Activated CD4-positive, alpha-beta memory T cell treated with anti-CD3 and anti-CD28 coated beads, Interleukin-2, amount 10 ng/mL, durations not matched to agents 7 days and 5 days (primary cell): ENCODE data around the gene ITGA3. TPM values are rescaled to one million over a fixed set of nuclear protein-coding genes. Genes with fewer than 3 reads are reported as not detected.

ENCODE experiments used
- CTCF ChIA-PET: fragments of 350-600 bp; sonication (Branson Sonifier 250); formaldehyde crosslinking; loops from one replicate; lab custom pipeline; 2021; ENCODE audit warnings: antibody characterized with exemption, inconsistent platforms; lab: Charles Lee
- POLR2A ChIA-PET: fragments of 350-600 bp; sonication (Branson Sonifier 250); formaldehyde crosslinking; loops from one replicate; lab custom pipeline; 2021; ENCODE audit warnings: antibody characterized with exemption; lab: Charles Lee
- DNase-seq: peaks from one replicate; pipeline ENCODE4 v3.0.0-alpha.2; 2020
- H3K27ac Mint-ChIP-seq: one replicate; pipeline ENCODE4 v1.8.0; 2021; ENCODE audit warnings: mild to moderate bottlenecking, mixed read lengths
- H3K27me3 Mint-ChIP-seq: one replicate; pipeline ENCODE4 v1.8.0; 2021; ENCODE audit warnings: mixed read lengths
- H3K36me3 Mint-ChIP-seq: one replicate; pipeline ENCODE4 v1.8.0; 2021; ENCODE audit warnings: low read depth, mixed read lengths
- H3K4me1 Mint-ChIP-seq: one replicate; pipeline ENCODE4 v1.8.0; 2021; ENCODE audit warnings: mixed read lengths
- H3K4me3 Mint-ChIP-seq: one replicate; pipeline ENCODE4 v1.8.0; 2021; ENCODE audit warnings: mild to moderate bottlenecking, mixed read lengths
- H3K9me3 Mint-ChIP-seq: one replicate; pipeline ENCODE4 v1.8.0; 2021; ENCODE audit warnings: mixed read lengths
- total RNA-seq, 2 experiments: library from RNA; stranded (reverse); gene quantifications; one replicate each; pipeline ENCODE4 v1.2.3, GENCODE V29; 2021

Gene ITGA3
- total RNA-seq, 2 experiments from 2014 or later: 12.5 to 13.4 TPM

GRCh38 chr17:50070908-50071680 lies 15.2 kb downstream of the ITGA3 start:
- H3K27me3 Mint-ChIP-seq: no peaks in the 10 kb centered on the region
- peaks cover 6% of the 10 kb centered on the region for H3K9me3 Mint-ChIP-seq
- peaks cover 12% of the 10 kb centered on the region for H3K36me3 Mint-ChIP-seq
- DNase-seq: no peak
- POLR2A ChIA-PET: no interaction called here
- CTCF ChIA-PET: no interaction called here
- H3K4me3 Mint-ChIP-seq: no peak overlapping the region
- H3K27ac Mint-ChIP-seq: no peak overlapping the region
- no peaks in the 10 kb centered on the region for H3K4me1 Mint-ChIP-seq

DNA sequence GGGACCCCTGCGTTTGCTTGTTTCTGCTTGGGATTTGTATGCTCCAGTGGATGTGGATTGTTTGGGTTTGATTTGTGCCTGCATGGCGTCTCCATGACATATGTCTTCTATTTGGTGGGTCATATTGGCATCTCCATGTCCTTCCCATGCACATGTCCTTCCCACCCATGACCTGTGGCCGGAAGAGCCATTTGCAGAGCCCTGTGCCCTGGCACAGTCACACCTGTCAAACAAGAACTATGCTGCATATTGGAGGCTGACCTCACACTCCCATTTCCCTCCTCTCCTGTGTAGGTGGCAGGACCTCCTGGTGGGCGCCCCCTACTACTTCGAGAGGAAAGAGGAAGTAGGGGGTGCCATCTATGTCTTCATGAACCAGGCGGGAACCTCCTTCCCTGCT lies 15.8 kb downstream of the ITGA3 start:
- ChIA-PET CTCF (interaction anchor here (1.3 kb wide), 1 partner anchor 16 kb away, joined by 3 read pairs; no protein-coding TSS in a partner anchor), POLR2A (no interaction called here)
- H3K4me3 Mint-ChIP-seq: no peak overlapping the region
- no peak overlapping the region for H3K27ac Mint-ChIP-seq
- H3K4me1 Mint-ChIP-seq: no peaks in the 10 kb centered on the region
- no peaks in the 10 kb centered on the region for H3K27me3 Mint-ChIP-seq
- no peak for DNase-seq
- H3K9me3 Mint-ChIP-seq: peaks cover 6% of the 10 kb centered on the region
- peaks cover 12% of the 10 kb centered on the region for H3K36me3 Mint-ChIP-seq

- no peaks in the 10 kb centered on the region for H3K27me3 Mint-ChIP-seq
- no peak for DNase-seq
- no peak overlapping the region for H3K27ac Mint-ChIP-seq
- H3K36me3 Mint-ChIP-seq: peaks cover 12% of the 10 kb centered on the region
- no peak overlapping the region for H3K4me3 Mint-ChIP-seq
- ChIA-PET POLR2A (no interaction called here), CTCF (interaction anchor here (1.3 kb wide), 1 partner anchor 15 kb away, joined by 3 read pairs; no protein-coding TSS in a partner anchor)
- H3K9me3 Mint-ChIP-seq: peaks cover 6% of the 10 kb centered on the region
- no peaks in the 10 kb centered on the region for H3K4me1 Mint-ChIP-seq
Measured at GRCh38 chr17:50072130-50072529, 16.2 kb downstream of the ITGA3 start.

GRCh38 chr17:50072925-50073324 lies 17.0 kb downstream of the ITGA3 start:
- H3K36me3 Mint-ChIP-seq: peaks cover 12% of the 10 kb centered on the region
- no peak overlapping the region for H3K27ac Mint-ChIP-seq
- CTCF ChIA-PET: interaction anchor here (1.3 kb wide), 1 partner anchor 15 kb away, joined by 3 read pairs; no protein-coding TSS in a partner anchor
- H3K9me3 Mint-ChIP-seq: peaks cover 6% of the 10 kb centered on the region
- POLR2A ChIA-PET: no interaction called here
- H3K4me3 Mint-ChIP-seq: no peak overlapping the region
- no peak for DNase-seq
- H3K4me1 Mint-ChIP-seq: no peaks in the 10 kb centered on the region
- H3K27me3 Mint-ChIP-seq: no peaks in the 10 kb centered on the region

GRCh38 chr17:50074227-50074626 lies 18.3 kb downstream of the ITGA3 start:
- Mint-ChIP-seq H3K9me3 (peaks cover 6% of the 10 kb centered on the region), H3K36me3 (peaks cover 10% of the 10 kb centered on the region), H3K4me1 (no peaks in the 10 kb centered on the region), H3K27me3 (no peaks in the 10 kb centered on the region), H3K27ac (no peak overlapping the region), H3K4me3 (no peak overlapping the region)
- DNase-seq: no peak
- POLR2A ChIA-PET: no interaction called here
- CTCF ChIA-PET: interaction anchor here (1.2 kb wide), 1 partner anchor 20 kb away, joined by 4 read pairs; no protein-coding TSS in a partner anchor

DNA sequence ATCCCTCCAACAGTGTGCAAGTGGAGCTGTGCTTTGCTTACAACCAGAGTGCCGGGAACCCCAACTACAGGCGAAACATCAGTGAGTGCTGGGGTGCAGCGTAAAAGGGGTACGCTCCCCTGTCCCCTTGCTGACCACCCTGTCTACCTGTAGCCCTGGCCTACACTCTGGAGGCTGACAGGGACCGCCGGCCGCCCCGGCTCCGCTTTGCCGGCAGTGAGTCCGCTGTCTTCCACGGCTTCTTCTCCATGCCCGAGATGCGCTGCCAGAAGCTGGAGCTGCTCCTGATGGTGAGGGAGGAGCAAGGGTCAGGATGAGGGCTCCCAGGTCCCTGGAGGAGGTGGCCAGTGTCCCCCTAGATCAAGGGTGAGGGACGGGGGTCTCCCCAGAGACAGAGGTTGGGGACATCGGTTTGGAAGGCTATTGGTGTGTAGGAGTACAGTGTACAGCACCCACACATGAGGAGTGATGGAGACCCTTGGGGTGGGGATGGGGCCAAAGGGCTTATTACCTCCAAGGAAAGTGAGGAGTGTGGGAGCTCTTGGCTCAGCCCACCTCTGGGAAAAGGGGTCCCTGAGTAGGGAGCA lies 19.6 kb downstream of the ITGA3 start:
- CTCF ChIA-PET: interaction anchor here (1.4 to 1.6 kb wide), 2 partner anchors 12 to 19 kb away, joined by 3 read pairs; no protein-coding TSS in a partner anchor
- no peak for DNase-seq
- Mint-ChIP-seq H3K4me1 (no peaks in the 10 kb centered on the region), H3K4me3 (no peak overlapping the region), H3K9me3 (peaks cover 6% of the 10 kb centered on the region), H3K27me3 (no peaks in the 10 kb centered on the region), H3K36me3 (peaks cover 10% of the 10 kb centered on the region), H3K27ac (no peak overlapping the region)
- POLR2A ChIA-PET: no interaction called here

DNA sequence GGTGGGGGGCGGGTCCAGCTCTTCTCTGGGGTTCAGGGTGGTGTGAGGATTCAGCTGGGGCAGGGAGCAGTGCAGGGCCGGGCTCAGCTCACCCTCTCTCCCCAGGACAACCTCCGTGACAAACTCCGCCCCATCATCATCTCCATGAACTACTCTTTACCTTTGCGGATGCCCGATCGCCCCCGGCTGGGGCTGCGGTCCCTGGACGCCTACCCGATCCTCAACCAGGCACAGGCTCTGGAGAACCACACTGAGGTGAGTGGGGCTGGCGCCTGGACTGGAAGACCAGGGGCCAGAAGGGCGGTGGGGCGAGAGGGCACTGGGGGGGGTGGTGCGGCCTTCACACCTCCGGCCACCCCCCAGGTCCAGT lies 20.3 kb downstream of the ITGA3 start:
- ChIA-PET CTCF (interaction anchor here (1.4 to 1.6 kb wide), 2 partner anchors 11 to 18 kb away, joined by 3 read pairs; no protein-coding TSS in a partner anchor), POLR2A (no interaction called here)
- Mint-ChIP-seq H3K36me3 (peaks cover 7% of the 10 kb centered on the region), H3K27me3 (no peaks in the 10 kb centered on the region), H3K9me3 (peaks cover 3% of the 10 kb centered on the region), H3K4me3 (no peak overlapping the region), H3K4me1 (no peaks in the 10 kb centered on the region), H3K27ac (no peak overlapping the region)
- no peak for DNase-seq

DNA sequence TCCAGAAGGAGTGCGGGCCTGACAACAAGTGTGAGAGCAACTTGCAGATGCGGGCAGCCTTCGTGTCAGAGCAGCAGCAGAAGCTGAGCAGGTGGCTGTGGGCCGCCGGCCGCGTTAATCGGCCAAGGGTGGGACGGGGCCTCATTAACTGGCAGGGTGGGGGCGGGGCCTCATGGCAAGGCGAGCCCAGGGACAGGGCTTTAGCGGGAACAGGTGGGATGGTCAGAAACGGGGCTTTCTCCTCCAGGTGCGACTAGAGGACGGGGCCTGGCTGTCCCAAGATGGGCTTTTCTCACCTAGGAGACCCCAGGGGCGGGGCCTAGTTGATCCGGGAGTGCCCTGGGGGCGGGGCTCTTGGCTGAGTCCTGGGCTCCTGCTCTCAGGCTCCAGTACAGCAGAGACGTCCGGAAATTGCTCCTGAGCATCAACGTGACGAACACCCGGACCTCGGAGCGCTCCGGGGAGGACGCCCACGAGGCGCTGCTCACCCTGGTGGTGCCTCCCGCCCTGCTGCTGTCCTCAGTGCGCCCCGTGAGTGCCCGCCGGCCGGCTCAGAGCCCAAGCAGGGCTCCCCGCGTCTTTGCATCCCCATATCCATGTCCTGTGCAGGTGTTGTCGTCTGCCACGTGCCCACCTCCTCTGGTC lies 20.8 kb downstream of the ITGA3 start:
- no peaks in the 10 kb centered on the region for H3K4me1 Mint-ChIP-seq
- peaks cover 2% of the 10 kb centered on the region for H3K36me3 Mint-ChIP-seq
- CTCF ChIA-PET: interaction anchor here (2.1 to 3.1 kb wide), 2 partner anchors 17 to 49 kb away, joined by 10 read pairs; no protein-coding TSS in a partner anchor
- no peak overlapping the region for H3K4me3 Mint-ChIP-seq
- H3K27me3 Mint-ChIP-seq: no peaks in the 10 kb centered on the region
- no peaks in the 10 kb centered on the region for H3K9me3 Mint-ChIP-seq
- POLR2A ChIA-PET: no interaction called here
- H3K27ac Mint-ChIP-seq: no peak overlapping the region
- DNase-seq: no peak

DNA sequence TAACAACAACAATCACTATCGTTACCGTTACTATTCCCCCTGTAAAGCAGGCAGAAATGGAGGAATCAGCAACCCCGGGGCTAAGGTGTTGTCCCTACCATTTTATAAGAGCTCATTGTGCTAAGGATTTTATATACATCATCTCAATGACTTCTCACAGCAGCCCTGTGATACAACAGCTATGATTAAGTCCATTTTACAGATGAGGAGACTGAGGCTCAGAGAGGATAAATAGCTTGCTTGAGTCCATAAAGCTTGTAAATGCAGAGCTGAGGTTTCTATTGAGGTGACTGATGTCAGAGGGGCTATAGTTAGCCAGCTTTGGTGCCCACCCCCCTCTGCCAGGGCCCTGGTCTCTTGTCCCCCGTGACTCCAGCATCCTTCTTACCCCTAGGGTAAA lies 22.5 kb downstream of the ITGA3 start:
- no peaks in the 10 kb centered on the region for H3K9me3 Mint-ChIP-seq
- H3K36me3 Mint-ChIP-seq: no peaks in the 10 kb centered on the region
- H3K27me3 Mint-ChIP-seq: no peaks in the 10 kb centered on the region
- no peaks in the 10 kb centered on the region for H3K4me1 Mint-ChIP-seq
- DNase-seq: no peak
- H3K4me3 Mint-ChIP-seq: no peak overlapping the region
- no peak overlapping the region for H3K27ac Mint-ChIP-seq
- CTCF ChIA-PET: interaction anchor here (1.2 to 3.1 kb wide), 5 partner anchors 9 to 51 kb away, joined by 5 to 10 read pairs (median 10); partner anchors contain the start of gene ITGA3
- POLR2A ChIA-PET: no interaction called here

DNA sequence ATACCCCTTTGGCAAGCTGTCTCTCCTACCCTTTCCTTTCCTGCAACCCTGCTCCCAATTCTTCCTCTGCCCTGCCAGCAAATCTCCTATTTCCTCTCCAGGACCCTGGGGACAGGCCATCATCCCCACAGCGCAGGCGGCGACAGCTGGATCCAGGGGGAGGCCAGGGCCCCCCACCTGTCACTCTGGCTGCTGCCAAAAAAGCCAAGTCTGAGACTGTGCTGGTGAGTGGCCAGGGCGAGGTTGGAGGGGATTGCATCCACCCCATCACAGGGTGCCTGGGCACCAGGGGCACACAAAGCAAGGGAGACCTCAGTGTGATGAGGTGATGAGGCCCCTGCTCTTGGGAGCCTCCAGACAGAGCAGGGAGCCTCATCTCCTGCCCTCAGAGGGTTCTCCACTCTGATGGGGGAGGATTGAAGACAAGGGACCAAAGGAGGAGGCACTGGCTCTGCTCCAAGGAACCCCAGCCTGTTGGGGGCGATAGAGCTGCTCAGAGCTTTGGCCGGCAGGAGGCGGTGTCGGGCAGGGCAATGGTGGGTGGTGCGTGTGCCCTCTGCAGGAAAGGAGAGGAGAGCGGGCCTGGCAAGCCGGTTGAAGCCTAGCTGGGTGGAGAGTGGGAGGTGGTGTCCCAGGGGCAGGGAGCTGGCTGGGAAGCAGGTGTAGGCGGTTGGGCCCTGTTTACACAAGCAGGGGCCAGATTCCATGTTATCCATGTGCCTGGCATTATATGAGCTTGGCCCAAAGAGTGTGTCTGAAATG lies 23.6 kb downstream of the ITGA3 start:
- Mint-ChIP-seq H3K4me1 (no peaks in the 10 kb centered on the region), H3K36me3 (no peaks in the 10 kb centered on the region), H3K27me3 (no peaks in the 10 kb centered on the region), H3K4me3 (no peak overlapping the region), H3K27ac (no peak overlapping the region), H3K9me3 (no peaks in the 10 kb centered on the region)
- ChIA-PET CTCF (interaction anchor here (0.6 to 3.1 kb wide), 5 partner anchors 10 to 52 kb away, joined by 3 to 10 read pairs (median 5); partner anchors contain the start of gene ITGA3), POLR2A (no interaction called here)
- peak; percentile 38 for DNase-seq

GRCh38 chr17:50080096-50080480 lies 24.2 kb downstream of the ITGA3 start:
- H3K4me3 Mint-ChIP-seq: no peak overlapping the region
- H3K9me3 Mint-ChIP-seq: no peaks in the 10 kb centered on the region
- POLR2A ChIA-PET: no interaction called here
- no peaks in the 10 kb centered on the region for H3K36me3 Mint-ChIP-seq
- DNase-seq: no peak
- CTCF ChIA-PET: interaction anchor here (0.6 to 3.1 kb wide), 3 partner anchors 14 to 53 kb away, joined by 5 to 10 read pairs (median 6); no protein-coding TSS in a partner anchor
- no peaks in the 10 kb centered on the region for H3K27me3 Mint-ChIP-seq
- no peaks in the 10 kb centered on the region for H3K4me1 Mint-ChIP-seq
- no peak overlapping the region for H3K27ac Mint-ChIP-seq

GRCh38 chr17:50080827-50081226 lies 24.9 kb downstream of the ITGA3 start:
- H3K27ac Mint-ChIP-seq: no peak overlapping the region
- no peak overlapping the region for H3K4me3 Mint-ChIP-seq
- no peak for DNase-seq
- ChIA-PET CTCF (interaction anchor here (1.0 to 2.0 kb wide), 3 partner anchors 14 to 54 kb away, joined by 3 to 7 read pairs (median 5); no protein-coding TSS in a partner anchor), POLR2A (no interaction called here)
- no peaks in the 10 kb centered on the region for H3K36me3 Mint-ChIP-seq
- H3K27me3 Mint-ChIP-seq: no peaks in the 10 kb centered on the region
- no peaks in the 10 kb centered on the region for H3K9me3 Mint-ChIP-seq
- H3K4me1 Mint-ChIP-seq: no peaks in the 10 kb centered on the region
